Stimulated activated naive B cell treated with anti-CD40 and anti-IgM and Interleukin-4, amounts not matched to agents 10 μg/mL and 1 μg/mL and 100 μg/mL, for 72 hours (primary cell): ENCODE results near the gene TPD52L1.
"Not testable (repeated sequence)": the region's sequence is repeated elsewhere in the genome, so short reads cannot be mapped to it uniquely, and the experiment has no call there.

ENCODE experiments used
- ATAC-seq, 2 donors: fragments of 150-1000 bp; cut with Tn5 transposase; replicated peaks; 2 replicates each; pipeline ENCODE4 v1.10.0; 2021; ENCODE audit warnings: moderate library complexity in 1 of 2
- DNase-seq: peaks from one replicate; pipeline ENCODE4 v3.0.0; 2021
- H3K27ac Mint-ChIP-seq: one replicate; pipeline ENCODE4 v1.8.0; 2022; ENCODE audit warnings: mild to moderate bottlenecking, mixed read lengths
- H3K27me3 Mint-ChIP-seq, 2 donors: one replicate each; pipeline ENCODE4 v1.8.0; 2022; ENCODE audit warnings: mixed read lengths in 2 of 2
- H3K36me3 Mint-ChIP-seq, 2 donors: one replicate each; pipeline ENCODE4 v1.8.0; 2022; ENCODE audit warnings: mixed read lengths in 2 of 2, mild to moderate bottlenecking in 1 of 2
- H3K4me1 Mint-ChIP-seq, 2 donors: one replicate each; pipeline ENCODE4 v1.8.0; 2022; ENCODE audit warnings: mixed read lengths in 2 of 2, mild to moderate bottlenecking in 1 of 2
- H3K4me3 Mint-ChIP-seq, 2 donors: one replicate each; pipeline ENCODE4 v1.8.0; 2022; ENCODE audit warnings: mild to moderate bottlenecking in 2 of 2, mixed read lengths in 2 of 2, moderate library complexity in 1 of 2
- H3K9me3 Mint-ChIP-seq, 2 donors: one replicate each; pipeline ENCODE4 v1.8.0; 2022; ENCODE audit warnings: mixed read lengths in 2 of 2, mild to moderate bottlenecking in 1 of 2

The TPD52L1 gene

GRCh38 chr6:125155344-125155743 lies 1.8 kb downstream of the TPD52L1 start:
- DNase-seq (no peak), ATAC-seq (no peak)
- H3K4me3 Mint-ChIP-seq, result no peak overlapping the region
- no peak overlapping the region for H3K27ac Mint-ChIP-seq
- H3K27me3 Mint-ChIP-seq, result peaks cover 37 to 47% of the 10 kb centered on the region in 2 donors
- H3K9me3 Mint-ChIP-seq, result peaks cover 7 to 11% of the 10 kb centered on the region in 2 donors
- peaks cover 0 to 2% of the 10 kb centered on the region in 2 donors for H3K36me3 Mint-ChIP-seq
- H3K4me1 Mint-ChIP-seq, result peaks cover 6 to 12% of the 10 kb centered on the region in 2 donors

- ATAC-seq (no peak), DNase-seq (no peak)
- peaks cover 7 to 11% of the 10 kb centered on the region in 2 donors for H3K9me3 Mint-ChIP-seq
- no peak overlapping the region for H3K4me3 Mint-ChIP-seq
- peaks cover 6 to 12% of the 10 kb centered on the region in 2 donors for H3K4me1 Mint-ChIP-seq
- H3K36me3 Mint-ChIP-seq, result peaks cover 0 to 2% of the 10 kb centered on the region in 2 donors
- H3K27me3 Mint-ChIP-seq, result peaks cover 31 to 39% of the 10 kb centered on the region in 2 donors
- no peak overlapping the region for H3K27ac Mint-ChIP-seq
These were observed 2.9 kb downstream of the TPD52L1 start for GRCh38 chr6:125156496-125156895.

GRCh38 chr6:125157280-125157679 lies 3.7 kb downstream of the TPD52L1 start:
- Mint-ChIP-seq H3K4me1 (peaks cover 6 to 12% of the 10 kb centered on the region in 2 donors), H3K4me3 (no peak overlapping the region), H3K27ac (no peak overlapping the region), H3K36me3 (peaks cover 0 to 2% of the 10 kb centered on the region in 2 donors), H3K27me3 (peaks cover 26 to 34% of the 10 kb centered on the region in 2 donors), H3K9me3 (peaks cover 7 to 11% of the 10 kb centered on the region in 2 donors)
- DNase-seq, result no peak
- ATAC-seq, result no peak

GRCh38 chr6:125157725-125158124 lies 4.2 kb downstream of the TPD52L1 start:
- Mint-ChIP-seq H3K27me3 (peaks cover 26 to 34% of the 10 kb centered on the region in 2 donors), H3K4me1 (peaks cover 6 to 12% of the 10 kb centered on the region in 2 donors), H3K36me3 (peaks cover 0 to 2% of the 10 kb centered on the region in 2 donors), H3K4me3 (no peak overlapping the region), H3K9me3 (peaks cover 7 to 11% of the 10 kb centered on the region in 2 donors), H3K27ac (no peak overlapping the region)
- ATAC-seq (no peak), DNase-seq (no peak)

GRCh38 chr6:125163339-125163738 lies 9.8 kb downstream of the TPD52L1 start:
- not testable (repeated sequence) for H3K27ac Mint-ChIP-seq, H3K36me3 Mint-ChIP-seq, ATAC-seq, DNase-seq, H3K27me3 Mint-ChIP-seq, H3K9me3 Mint-ChIP-seq, H3K4me3 Mint-ChIP-seq, H3K4me1 Mint-ChIP-seq

GRCh38 chr6:125163811-125164210 lies 10.2 kb downstream of the TPD52L1 start:
- peaks cover 0 to 2% of the 10 kb centered on the region in 2 donors for H3K36me3 Mint-ChIP-seq
- H3K4me3 Mint-ChIP-seq, result no peak overlapping the region
- peaks cover 7 to 8% of the 10 kb centered on the region in 2 donors for H3K9me3 Mint-ChIP-seq
- DNase-seq, result no peak
- no peak for ATAC-seq
- H3K27me3 Mint-ChIP-seq, result peaks cover 0 to under 1% of the 10 kb centered on the region in 2 donors
- H3K4me1 Mint-ChIP-seq, result no peaks in the 10 kb centered on the region
- H3K27ac Mint-ChIP-seq, result no peak overlapping the region

GRCh38 chr6:125164696-125165095 lies 11.1 kb downstream of the TPD52L1 start:
- Mint-ChIP-seq H3K4me3 (no peak overlapping the region), H3K9me3 (peaks cover 2 to 3% of the 10 kb centered on the region in 2 donors), H3K4me1 (no peaks in the 10 kb centered on the region), H3K27me3 (peaks cover 0 to 9% of the 10 kb centered on the region in 2 donors), H3K27ac (no peak overlapping the region), H3K36me3 (peaks cover 0 to 2% of the 10 kb centered on the region in 2 donors)
- DNase-seq (no peak), ATAC-seq (no peak)

GRCh38 chr6:125165256-125165655 lies 11.7 kb downstream of the TPD52L1 start:
- Mint-ChIP-seq H3K27ac (no peak overlapping the region), H3K4me1 (no peaks in the 10 kb centered on the region), H3K9me3 (no peaks in the 10 kb centered on the region), H3K36me3 (no peaks in the 10 kb centered on the region), H3K4me3 (no peak overlapping the region), H3K27me3 (peaks cover 0 to 9% of the 10 kb centered on the region in 2 donors)
- ATAC-seq (no peak), DNase-seq (no peak)

GRCh38 chr6:125165776-125166175 lies 12.2 kb downstream of the TPD52L1 start:
- no peak for DNase-seq
- Mint-ChIP-seq H3K9me3 (no peaks in the 10 kb centered on the region), H3K27ac (no peak overlapping the region), H3K27me3 (peaks cover 0 to 9% of the 10 kb centered on the region in 2 donors), H3K4me3 (no peak overlapping the region), H3K4me1 (no peaks in the 10 kb centered on the region), H3K36me3 (no peaks in the 10 kb centered on the region)
- no peak for ATAC-seq

- H3K27me3 Mint-ChIP-seq, result peaks cover 0 to 9% of the 10 kb centered on the region in 2 donors
- H3K4me1 Mint-ChIP-seq, result no peaks in the 10 kb centered on the region
- no peak for DNase-seq
- H3K27ac Mint-ChIP-seq, result peak overlapping the region; percentile 21
- no peaks in the 10 kb centered on the region for H3K36me3 Mint-ChIP-seq
- ATAC-seq, result no peak
- no peaks in the 10 kb centered on the region for H3K9me3 Mint-ChIP-seq
- H3K4me3 Mint-ChIP-seq, result no peak overlapping the region
These were observed 13.1 kb downstream of the TPD52L1 start for GRCh38 chr6:125166711-125167110.

GRCh38 chr6:125167579-125167978 lies 14.0 kb downstream of the TPD52L1 start:
- no peaks in the 10 kb centered on the region for H3K36me3 Mint-ChIP-seq
- DNase-seq (no peak), ATAC-seq (no peak)
- no peak overlapping the region for H3K4me3 Mint-ChIP-seq
- H3K27ac Mint-ChIP-seq, result no peak overlapping the region
- H3K4me1 Mint-ChIP-seq, result no peaks in the 10 kb centered on the region
- no peaks in the 10 kb centered on the region for H3K9me3 Mint-ChIP-seq
- peaks cover 6 to 13% of the 10 kb centered on the region in 2 donors for H3K27me3 Mint-ChIP-seq

- no peak overlapping the region for H3K4me3 Mint-ChIP-seq
- H3K4me1 Mint-ChIP-seq, result no peaks in the 10 kb centered on the region
- ATAC-seq, result no peak
- H3K9me3 Mint-ChIP-seq, result no peaks in the 10 kb centered on the region
- H3K27ac Mint-ChIP-seq, result no peak overlapping the region
- peaks cover 6 to 13% of the 10 kb centered on the region in 2 donors for H3K27me3 Mint-ChIP-seq
- no peak for DNase-seq
- no peaks in the 10 kb centered on the region for H3K36me3 Mint-ChIP-seq
These were observed 15.5 kb downstream of the TPD52L1 start for GRCh38 chr6:125169058-125169457.

- Mint-ChIP-seq H3K27me3 (peaks cover 6 to 13% of the 10 kb centered on the region in 2 donors), H3K36me3 (no peaks in the 10 kb centered on the region), H3K9me3 (no peaks in the 10 kb centered on the region), H3K4me3 (no peak overlapping the region), H3K4me1 (no peaks in the 10 kb centered on the region), H3K27ac (no peak overlapping the region)
- DNase-seq, result no peak
- no peak for ATAC-seq
These were observed 15.9 kb downstream of the TPD52L1 start for GRCh38 chr6:125169522-125169921.

- no peak overlapping the region for H3K4me3 Mint-ChIP-seq
- ATAC-seq (no peak), DNase-seq (no peak)
- H3K27me3 Mint-ChIP-seq, result peaks cover 6 to 13% of the 10 kb centered on the region in 2 donors
- no peaks in the 10 kb centered on the region for H3K9me3 Mint-ChIP-seq
- no peaks in the 10 kb centered on the region for H3K4me1 Mint-ChIP-seq
- no peaks in the 10 kb centered on the region for H3K36me3 Mint-ChIP-seq
- no peak overlapping the region for H3K27ac Mint-ChIP-seq
These were observed 16.8 kb downstream of the TPD52L1 start for GRCh38 chr6:125170376-125170775.

GRCh38 chr6:125173341-125174095 lies 19.9 kb downstream of the TPD52L1 start:
- Mint-ChIP-seq H3K36me3 (no peaks in the 10 kb centered on the region), H3K4me1 (no peaks in the 10 kb centered on the region), H3K27ac (no peak overlapping the region), H3K9me3 (no peaks in the 10 kb centered on the region), H3K27me3 (peaks cover 12 to 17% of the 10 kb centered on the region in 2 donors), H3K4me3 (no peak overlapping the region)
- ATAC-seq, result no peak
- no peak for DNase-seq
